HG03103 (cell line): Measurements from ENCODE around the gene CDC34.

Experiments used
- ATAC-seq: cut with Tn5 transposase; IDR thresholded peaks from one replicate; pipeline ENCODE4 v1.9.1; 2021; ENCODE audit warnings: low read depth; ENCODE audit not compliant: unreplicated experiment

The CDC34 gene

GRCh38 chr19:571566-571974 lies 40.0 kb downstream of the CDC34 start:
- no peak for ATAC-seq

GRCh38 chr19:572140-572742 lies 40.7 kb downstream of the CDC34 start, which contains the start of gene BSG:
Gene BSG (plus strand): TSS chr19:572596. CDS start chr19:572635, 39 bp downstream.
- peak; percentile 69 for ATAC-seq

- peak; percentile 18 for ATAC-seq
Measured at GRCh38 chr19:572743-573518, 41.4 kb downstream of the CDC34 start.

GRCh38 chr19:573519-573825 lies 41.9 kb downstream of the CDC34 start:
- ATAC-seq = no peak

- no peak for ATAC-seq
Measured at GRCh38 chr19:574658-575526, 43.3 kb downstream of the CDC34 start.

- no peak for ATAC-seq
Measured at GRCh38 chr19:575527-576506, 44.3 kb downstream of the CDC34 start.

- ATAC-seq = no peak
Measured at GRCh38 chr19:576768-577438, 45.3 kb downstream of the CDC34 start.

GRCh38 chr19:577439-578392 lies 46.2 kb downstream of the CDC34 start:
- ATAC-seq = no peak

GRCh38 chr19:579111-579841 lies 47.7 kb downstream of the CDC34 start:
- no peak for ATAC-seq

- no peak for ATAC-seq
Measured at GRCh38 chr19:579842-580155, 48.2 kb downstream of the CDC34 start.

- ATAC-seq = no peak
Measured at GRCh38 chr19:580274-580835, 48.8 kb downstream of the CDC34 start.

GRCh38 chr19:581399-582111 lies 50.0 kb downstream of the CDC34 start:
- ATAC-seq = no peak

- no peak for ATAC-seq
Measured at GRCh38 chr19:582497-583197, 51.1 kb downstream of the CDC34 start.

GRCh38 chr19:583198-583967 lies 51.8 kb downstream of the CDC34 start:
- no peak for ATAC-seq

- ATAC-seq = no peak
Measured at GRCh38 chr19:583968-584239, 52.3 kb downstream of the CDC34 start.
